Hepatocyte (in vitro differentiated cells): ENCODE data around the gene OR2L8. TPM values are rescaled to one million over a fixed set of nuclear protein-coding genes. Genes with fewer than 3 reads are reported as not detected.

Experiments used
- DNase-seq: peaks from one replicate; pipeline ENCODE4 v3.0.0-alpha.2; 2016; ENCODE audit warnings: low spot score
- H2AFZ ChIP-seq: fragments of 200-600 bp; sonication (generic); 2 replicates; pipeline ENCODE4 v1.6.0; 2016; ENCODE audit warnings: antibody characterized with exemption, mild to moderate bottlenecking
- H3K27ac ChIP-seq: fragments of 200-600 bp; sonication (generic); 2 replicates; pipeline ENCODE4 v1.5.1; 2016; ENCODE audit warnings: mild to moderate bottlenecking
- H3K27me3 ChIP-seq: fragments of 200-600 bp; sonication (generic); 2 replicates; pipeline ENCODE4 v1.6.1; 2016
- H3K36me3 ChIP-seq: fragments of 200-600 bp; sonication (generic); replicated peaks from 2 replicates; pipeline ENCODE4 v1.5.1; 2016; ENCODE audit warnings: low read depth; ENCODE audit not compliant: insufficient read depth
- H3K4me1 ChIP-seq: fragments of 200-600 bp; sonication (generic); 2 replicates; pipeline ENCODE4 v1.5.1; 2016; ENCODE audit warnings: mild to moderate bottlenecking, moderate library complexity; ENCODE audit not compliant: insufficient read depth
- H3K4me2 ChIP-seq: fragments of 200-600 bp; sonication (generic); 2 replicates; pipeline ENCODE4 v1.6.0; 2016
- H3K4me3 ChIP-seq: fragments of 200-600 bp; sonication (generic); 2 replicates; pipeline ENCODE4 v1.5.1; 2016; ENCODE audit warnings: mild to moderate bottlenecking
- H3K79me2 ChIP-seq: fragments of 200-600 bp; sonication (generic); 2 replicates; pipeline ENCODE4 v1.6.0; 2017; ENCODE audit warnings: mild to moderate bottlenecking
- H3K9me2 ChIP-seq: fragments of 200-600 bp; sonication (generic); replicated peaks from 2 replicates; pipeline ENCODE4 v1.6.0; 2017; ENCODE audit warnings: mild to moderate bottlenecking; ENCODE audit not compliant: insufficient read depth
- H3K9me3 ChIP-seq: fragments of 200-600 bp; sonication (generic); 2 replicates; pipeline ENCODE4 v1.5.1; 2016; ENCODE audit warnings: low read depth, mild to moderate bottlenecking
- H4K20me1 ChIP-seq: fragments of 200-600 bp; sonication (generic); 2 replicates; pipeline ENCODE4 v1.6.0; 2016; ENCODE audit warnings: mild to moderate bottlenecking; ENCODE audit not compliant: insufficient read depth, poor library complexity, severe bottlenecking
- CTCF ChIP-seq: fragments of 200-600 bp; sonication (generic); IDR thresholded peaks from 2 replicates; pipeline ENCODE4 v1.5.1; 2016; ENCODE audit warnings: antibody characterized with exemption, mild to moderate bottlenecking; ENCODE audit not compliant: poor library complexity
- EZH2 ChIP-seq: fragments of 200-600 bp; sonication (generic); IDR thresholded peaks from 2 replicates; pipeline ENCODE4 v1.6.1; 2016; ENCODE audit warnings: antibody characterized with exemption, mild to moderate bottlenecking, borderline replicate concordance
- EZH2phosphoT487 ChIP-seq: fragments of 200-600 bp; sonication (generic); IDR thresholded peaks from one replicate; pipeline ENCODE4 v1.6.1; 2018; ENCODE audit warnings: antibody characterized with exemption, mild to moderate bottlenecking, low read depth, moderate library complexity; ENCODE audit not compliant: unreplicated experiment, severe bottlenecking
- WGBS: methylation state at CpG from one replicate; pipeline ENCODE4 v1.1.6; 2016; ENCODE audit warnings: low lambda C conversion rate; ENCODE audit errors: missing lambda C conversion rate; 5-methylcytosine and 5-hydroxymethylcytosine counted together
- polyA plus RNA-seq: library from polyadenylated mRNA; unstranded; fragments of >200 nt; fragmentation: Nextera tagmentation; extraction: Ambion mirVana; gene quantifications from 2 replicates; pipeline ENCODE4 v1.2.1, GENCODE V29; 2016
- total RNA-seq: library from RNA; depleted of rRNA; stranded (reverse); fragments of >200 nt; gene quantifications from 2 replicates; pipeline ENCODE4 v1.2.3, GENCODE V29; 2014

OR2L8 gene
- total and polyA plus RNA-seq, 2 experiments from 2014 or later, result not detected

- Histone ChIP-seq H3K4me2 (no peak overlapping the region), H3K4me1 (no peaks in the 10 kb centered on the region)
Observed at GRCh38 chr1:247905910-247906503, 42.7 kb upstream of the OR2L8 start.

GRCh38 chr1:247906504-247907047 is 42.1 kb upstream of the OR2L8 start:
- Histone ChIP-seq H3K27ac (no peak overlapping the region), H3K9me2 (no peaks in the 10 kb centered on the region), H3K27me3 (no peaks in the 10 kb centered on the region), H2AFZ (no peak overlapping the region), H3K79me2 (no peaks in the 10 kb centered on the region), H3K4me3 (no peak overlapping the region), H3K4me1 (no peaks in the 10 kb centered on the region), H3K4me2 (no peak overlapping the region), H3K9me3 (peaks cover 4% of the 10 kb centered on the region), H3K36me3 (no peaks in the 10 kb centered on the region), H4K20me1 (no peaks in the 10 kb centered on the region)
- DNase-seq, result no peak
- no peak for TF ChIP-seq EZH2
- TF ChIP-seq CTCF, result no peak
- no peak for TF ChIP-seq EZH2phosphoT487
- 68% methylated on average over 7 of the region's 7 CpGs for WGBS

More at GRCh38 chr1:247905910-247906503, 42.7 kb upstream of the OR2L8 start:
- WGBS, result 73% methylated on average over 9 of the region's 9 CpGs
- no peaks in the 10 kb centered on the region for H3K79me2 ChIP-seq
- no peak overlapping the region for H2AFZ ChIP-seq
- peaks cover 4% of the 10 kb centered on the region for H3K9me3 ChIP-seq
- no peaks in the 10 kb centered on the region for H3K27me3 ChIP-seq
- no peaks in the 10 kb centered on the region for H4K20me1 ChIP-seq
- no peaks in the 10 kb centered on the region for H3K36me3 ChIP-seq
- no peak overlapping the region for H3K27ac ChIP-seq
- no peak overlapping the region for H3K4me3 ChIP-seq
- no peaks in the 10 kb centered on the region for H3K9me2 ChIP-seq
- TF ChIP-seq EZH2phosphoT487 (no peak), CTCF (no peak), EZH2 (no peak)
- no peak for DNase-seq

- WGBS, result 65% methylated on average over 5 of the region's 5 CpGs
- Histone ChIP-seq H3K4me3 (no peak overlapping the region), H2AFZ (no peak overlapping the region)
Observed at GRCh38 chr1:247908766-247909165, 39.9 kb upstream of the OR2L8 start.

More at GRCh38 chr1:247908766-247909165, 39.9 kb upstream of the OR2L8 start:
- H3K4me1 ChIP-seq, result no peaks in the 10 kb centered on the region
- no peaks in the 10 kb centered on the region for H3K9me2 ChIP-seq
- H4K20me1 ChIP-seq, result no peaks in the 10 kb centered on the region
- peaks cover 4% of the 10 kb centered on the region for H3K9me3 ChIP-seq
- no peaks in the 10 kb centered on the region for H3K36me3 ChIP-seq
- TF ChIP-seq EZH2 (no peak), EZH2phosphoT487 (no peak), CTCF (no peak)
- H3K79me2 ChIP-seq, result no peaks in the 10 kb centered on the region
- no peak for DNase-seq
- no peaks in the 10 kb centered on the region for H3K27me3 ChIP-seq
- H3K4me2 ChIP-seq, result no peak overlapping the region
- no peak overlapping the region for H3K27ac ChIP-seq
